Body of pancreas (tissue), 4 donors: ENCODE data around the gene TUNAR.

ENCODE experiments used
- POLR2A ChIP-seq, 3 donors: fragments of 450-650 bp; IDR thresholded peaks; one replicate each; pipeline ENCODE4 v1.6.1; 2016; ENCODE audit warnings: antibody characterized with exemption in 3 of 3, mild to moderate bottlenecking in 2 of 3
- TF ChIP-seq, protein P1 (sequence below), 7 experiments: fragments of 450-650 bp in 4 of 7; fragments of 200-600 bp in 3 of 7; sonication (generic) in 3 of 7; IDR thresholded peaks; one replicate each; pipeline ENCODE4 v1.5.1; 2016 to 2019; ENCODE audit warnings: antibody characterized with exemption in 7 of 7

DNA sequence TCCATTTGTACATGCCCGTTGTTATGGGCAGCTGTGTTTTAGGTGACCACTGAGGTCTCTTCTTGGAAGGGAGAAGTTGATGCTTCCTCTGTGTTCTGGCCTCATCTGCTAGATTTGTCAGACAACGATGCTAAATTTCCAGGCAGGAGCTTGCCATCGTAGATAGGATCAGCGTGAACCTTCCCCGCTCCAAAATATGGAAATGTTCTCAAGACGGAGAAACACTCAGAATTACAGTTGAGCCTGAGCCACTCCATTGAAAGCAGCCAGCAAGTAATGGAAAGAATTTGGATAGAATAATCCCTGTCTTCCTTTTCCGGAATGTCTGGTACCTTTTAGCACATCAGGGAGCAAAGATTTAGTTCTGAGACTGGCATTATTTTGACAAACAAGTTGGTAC is 34.8 kb downstream of the TUNAR start:
- no peak for TF ChIP-seq POLR2A (IDR thresholded peaks at IDR 0.05)
- TF ChIP-seq, protein P1, sequence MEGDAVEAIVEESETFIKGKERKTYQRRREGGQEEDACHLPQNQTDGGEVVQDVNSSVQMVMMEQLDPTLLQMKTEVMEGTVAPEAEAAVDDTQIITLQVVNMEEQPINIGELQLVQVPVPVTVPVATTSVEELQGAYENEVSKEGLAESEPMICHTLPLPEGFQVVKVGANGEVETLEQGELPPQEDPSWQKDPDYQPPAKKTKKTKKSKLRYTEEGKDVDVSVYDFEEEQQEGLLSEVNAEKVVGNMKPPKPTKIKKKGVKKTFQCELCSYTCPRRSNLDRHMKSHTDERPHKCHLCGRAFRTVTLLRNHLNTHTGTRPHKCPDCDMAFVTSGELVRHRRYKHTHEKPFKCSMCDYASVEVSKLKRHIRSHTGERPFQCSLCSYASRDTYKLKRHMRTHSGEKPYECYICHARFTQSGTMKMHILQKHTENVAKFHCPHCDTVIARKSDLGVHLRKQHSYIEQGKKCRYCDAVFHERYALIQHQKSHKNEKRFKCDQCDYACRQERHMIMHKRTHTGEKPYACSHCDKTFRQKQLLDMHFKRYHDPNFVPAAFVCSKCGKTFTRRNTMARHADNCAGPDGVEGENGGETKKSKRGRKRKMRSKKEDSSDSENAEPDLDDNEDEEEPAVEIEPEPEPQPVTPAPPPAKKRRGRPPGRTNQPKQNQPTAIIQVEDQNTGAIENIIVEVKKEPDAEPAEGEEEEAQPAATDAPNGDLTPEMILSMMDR (IDR thresholded peaks at IDR 0.05) = no peak
